Measurements from ENCODE around the gene ITIH3.

DNA sequence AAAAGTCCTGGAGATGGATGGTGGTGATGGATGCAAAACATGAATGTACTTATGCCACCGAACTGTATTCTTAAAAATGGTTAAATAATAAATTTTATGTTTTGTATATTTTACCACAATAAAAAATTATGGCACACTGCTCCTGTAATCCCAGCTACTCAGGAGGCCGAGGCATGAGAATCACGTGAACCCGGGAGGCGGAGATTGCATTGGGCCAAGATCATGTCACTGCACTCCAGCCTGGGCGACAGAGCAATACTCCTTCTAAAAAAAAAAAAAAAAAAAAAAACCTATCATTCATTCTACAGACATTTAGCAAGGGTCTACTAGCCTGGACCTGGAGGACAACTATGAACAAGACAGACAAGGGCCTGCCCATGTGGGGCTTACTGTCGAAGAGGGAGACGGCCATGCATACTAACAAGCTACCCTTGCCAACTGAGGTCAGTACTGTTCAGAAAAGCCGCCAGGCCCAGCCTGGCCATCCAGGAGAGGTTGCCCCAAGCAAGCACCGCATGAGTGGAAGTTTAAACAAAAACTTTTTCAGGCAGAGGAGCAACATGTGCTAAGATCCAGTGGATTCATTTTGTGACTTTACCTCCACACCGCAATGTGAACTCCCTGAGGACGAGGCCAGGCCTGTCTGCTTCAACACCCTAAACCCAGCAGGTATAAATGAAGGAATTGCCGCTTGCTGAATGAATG, 21.1 kb upstream of the ITIH3 start:
- TF ChIP-seq, protein P1, sequence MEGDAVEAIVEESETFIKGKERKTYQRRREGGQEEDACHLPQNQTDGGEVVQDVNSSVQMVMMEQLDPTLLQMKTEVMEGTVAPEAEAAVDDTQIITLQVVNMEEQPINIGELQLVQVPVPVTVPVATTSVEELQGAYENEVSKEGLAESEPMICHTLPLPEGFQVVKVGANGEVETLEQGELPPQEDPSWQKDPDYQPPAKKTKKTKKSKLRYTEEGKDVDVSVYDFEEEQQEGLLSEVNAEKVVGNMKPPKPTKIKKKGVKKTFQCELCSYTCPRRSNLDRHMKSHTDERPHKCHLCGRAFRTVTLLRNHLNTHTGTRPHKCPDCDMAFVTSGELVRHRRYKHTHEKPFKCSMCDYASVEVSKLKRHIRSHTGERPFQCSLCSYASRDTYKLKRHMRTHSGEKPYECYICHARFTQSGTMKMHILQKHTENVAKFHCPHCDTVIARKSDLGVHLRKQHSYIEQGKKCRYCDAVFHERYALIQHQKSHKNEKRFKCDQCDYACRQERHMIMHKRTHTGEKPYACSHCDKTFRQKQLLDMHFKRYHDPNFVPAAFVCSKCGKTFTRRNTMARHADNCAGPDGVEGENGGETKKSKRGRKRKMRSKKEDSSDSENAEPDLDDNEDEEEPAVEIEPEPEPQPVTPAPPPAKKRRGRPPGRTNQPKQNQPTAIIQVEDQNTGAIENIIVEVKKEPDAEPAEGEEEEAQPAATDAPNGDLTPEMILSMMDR (IDR thresholded peaks at IDR 0.05) = no peak
- TF ChIP-seq POLR2A (IDR thresholded peaks at IDR 0.05) = no peak

Data from esophagus squamous epithelium (tissue), 4 donors.